Aorta (tissue), 5 donors: ENCODE data around the gene AZIN2. TPM values are rescaled to one million over a fixed set of nuclear protein-coding genes. Genes with fewer than 3 reads are reported as not detected.

ENCODE experiments used
- ATAC-seq: fragments of 200-7000 bp; cut with Tn5 transposase; one replicate; pipeline ENCODE4 v1.9.1; 2022; ENCODE audit warnings: moderate library complexity; ENCODE audit not compliant: low FRiP score
- DNase-seq, 2 donors: peaks; one replicate each; pipeline ENCODE4 v3.0.0-alpha.2; 2020
- H3K27ac ChIP-seq, 2 donors: one replicate each; pipeline ENCODE4 v1.5.1; 2013; ENCODE audit warnings: low read length in 2 of 2, mild to moderate bottlenecking in 2 of 2, moderate library complexity in 2 of 2, control low read depth in 1 of 2, inconsistent platforms in 1 of 2, low read depth in 1 of 2
- H3K27me3 ChIP-seq, 2 donors: one replicate each; pipeline ENCODE4 v1.6.1; 2013; ENCODE audit warnings: control low read depth in 1 of 2, low read length in 1 of 2, mild to moderate bottlenecking in 1 of 2, moderate library complexity in 1 of 2; ENCODE audit not compliant: insufficient read depth in 2 of 2, control insufficient read depth in 1 of 2
- H3K36me3 ChIP-seq, 2 donors: one replicate each; pipeline ENCODE4 v1.6.1; 2013; ENCODE audit warnings: control low read depth in 1 of 2, low read length in 1 of 2, mild to moderate bottlenecking in 1 of 2; ENCODE audit not compliant: insufficient read depth in 2 of 2, control insufficient read depth in 1 of 2
- H3K4me1 ChIP-seq, 2 donors: one replicate each; pipeline ENCODE4 v1.6.1; 2013; ENCODE audit warnings: low read length in 2 of 2, control low read depth in 1 of 2, mild to moderate bottlenecking in 1 of 2, moderate library complexity in 1 of 2; ENCODE audit not compliant: insufficient read depth in 2 of 2, control insufficient read depth in 1 of 2
- H3K4me3 ChIP-seq, 2 donors: one replicate each; pipeline ENCODE4 v1.5.1; 2013; ENCODE audit warnings: low read length in 2 of 2, control low read depth in 1 of 2, mild to moderate bottlenecking in 1 of 2
- H3K9me3 ChIP-seq: one replicate; pipeline ENCODE4 v1.6.1; 2013; ENCODE audit warnings: mild to moderate bottlenecking, low read length; ENCODE audit not compliant: control insufficient read depth
- WGBS, 2 donors: extraction: QIAGEN DNeasy Blood & Tissue Kit; methylation state at CpG; one replicate each; pipeline ENCODE4 v1.1.7; 2013; 5-methylcytosine and 5-hydroxymethylcytosine counted together
- intact Hi-C, 2 donors: fragments of 100-400 bp; cut with DNase I; formaldehyde crosslinking; loops; one replicate each; pipeline versions ENCODE4 v1.14.2 to v1.15.0; 2022
- polyA plus RNA-seq, 2 donors: library from polyadenylated mRNA; stranded (reverse); fragments of 200-250 nt; gene quantifications; one replicate each; pipeline ENCODE4 v1.2.3, GENCODE V29; 2013
- total RNA-seq, 2 donors: library from RNA; stranded (reverse); fragmentation: NEBNext Ultra II Directional; extraction: Animal tissue kit (Norgen Biotek cat#: 25700); gene quantifications; one replicate each; pipeline ENCODE4 v1.2.1, GENCODE V29; 2021
- donor health status: healthy with polysubstance abuse.
- donor health status: Bipolar disorder and iron deficiency.
- donor health status: DM: no; HTN: no; CAD: no.
- donor health status: DM: no; HTN: no; CAD: no.
- donor health status: DM: yes; HTN: yes; CAD: no.

The AZIN2 gene
- total and polyA plus RNA-seq, 4 donors = 1.5 to 14.4 (median 3.2) TPM

DNA sequence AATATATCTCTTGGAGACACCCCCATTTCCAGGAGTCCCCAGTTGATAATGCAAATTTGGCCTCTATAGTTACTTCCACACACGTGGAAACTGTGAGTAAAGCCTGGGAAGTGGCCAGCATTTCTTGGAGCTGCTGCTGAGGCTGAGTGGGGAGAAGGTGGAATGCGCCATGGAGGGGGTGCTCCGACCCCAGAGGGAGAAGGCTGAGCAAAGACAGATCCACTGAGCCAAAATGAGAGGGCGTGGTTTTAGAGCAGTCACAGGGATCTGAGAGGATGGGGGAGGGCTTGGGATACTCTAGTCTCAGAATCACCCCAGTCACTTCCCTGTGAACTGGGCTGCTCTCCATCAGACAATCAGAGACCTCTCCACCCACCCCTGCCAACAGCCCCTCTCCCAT is 62.2 kb downstream of the AZIN2 start:
- WGBS, 2 donors = 7 to 8% methylated on average over 4 of the region's 4 CpGs
- no peaks in the 10 kb centered on the region for H3K27me3 ChIP-seq
- H3K36me3 ChIP-seq = peaks cover 0 to 4% of the 10 kb centered on the region in 2 donors
- H3K9me3 ChIP-seq = no peaks in the 10 kb centered on the region
- H3K4me1 ChIP-seq = no peaks in the 10 kb centered on the region
- DNase-seq (peak in 1 of 2 donors; percentile 71), ATAC-seq (peak; percentile 45)
- no peak overlapping the region for H3K4me3 ChIP-seq
- H3K27ac ChIP-seq = no peak overlapping the region
- intact Hi-C loops = no loop called here

DNA sequence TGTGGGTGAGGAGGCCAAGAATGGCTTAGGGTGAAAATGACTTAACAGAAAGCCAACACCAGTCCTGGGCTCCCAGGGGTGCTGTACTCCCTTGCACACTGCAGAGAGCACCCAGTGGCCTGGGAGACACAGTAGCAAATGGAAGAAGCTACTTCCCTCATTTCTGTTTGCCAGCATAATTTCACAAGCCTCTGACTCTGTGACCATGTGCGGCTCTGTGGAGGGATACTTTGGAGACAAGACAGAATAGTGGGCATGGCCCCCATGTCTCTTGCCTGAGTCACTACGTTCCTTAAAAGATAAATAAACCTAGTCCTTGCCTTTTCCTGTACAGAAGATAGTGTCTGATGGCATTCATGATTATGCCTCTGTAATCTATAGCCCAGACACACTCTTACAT is 62.7 kb downstream of the AZIN2 start:
- DNase-seq (no peak), ATAC-seq (no peak)
- Histone ChIP-seq H3K27ac (no peak overlapping the region), H3K27me3 (no peaks in the 10 kb centered on the region), H3K9me3 (no peaks in the 10 kb centered on the region), H3K4me3 (no peak overlapping the region), H3K4me1 (no peaks in the 10 kb centered on the region), H3K36me3 (peaks cover 0 to 4% of the 10 kb centered on the region in 2 donors)
- intact Hi-C loops = no loop called here
- WGBS, 2 donors = 24 to 34% methylated on average over 2 of the region's 2 CpGs

GRCh38 chr1:33146003-33146402 is 65.0 kb downstream of the AZIN2 start:
- ATAC-seq (no peak), DNase-seq (no peak)
- no peak overlapping the region for H3K4me3 ChIP-seq
- intact Hi-C loops = no loop called here
- H3K36me3 ChIP-seq = peaks cover 0 to 6% of the 10 kb centered on the region in 2 donors
- no peaks in the 10 kb centered on the region for H3K4me1 ChIP-seq
- H3K9me3 ChIP-seq = no peaks in the 10 kb centered on the region
- no peak overlapping the region for H3K27ac ChIP-seq
- H3K27me3 ChIP-seq = no peaks in the 10 kb centered on the region
- 81 to 94% methylated on average over 3 of the region's 3 CpGs for WGBS, 2 donors

DNA sequence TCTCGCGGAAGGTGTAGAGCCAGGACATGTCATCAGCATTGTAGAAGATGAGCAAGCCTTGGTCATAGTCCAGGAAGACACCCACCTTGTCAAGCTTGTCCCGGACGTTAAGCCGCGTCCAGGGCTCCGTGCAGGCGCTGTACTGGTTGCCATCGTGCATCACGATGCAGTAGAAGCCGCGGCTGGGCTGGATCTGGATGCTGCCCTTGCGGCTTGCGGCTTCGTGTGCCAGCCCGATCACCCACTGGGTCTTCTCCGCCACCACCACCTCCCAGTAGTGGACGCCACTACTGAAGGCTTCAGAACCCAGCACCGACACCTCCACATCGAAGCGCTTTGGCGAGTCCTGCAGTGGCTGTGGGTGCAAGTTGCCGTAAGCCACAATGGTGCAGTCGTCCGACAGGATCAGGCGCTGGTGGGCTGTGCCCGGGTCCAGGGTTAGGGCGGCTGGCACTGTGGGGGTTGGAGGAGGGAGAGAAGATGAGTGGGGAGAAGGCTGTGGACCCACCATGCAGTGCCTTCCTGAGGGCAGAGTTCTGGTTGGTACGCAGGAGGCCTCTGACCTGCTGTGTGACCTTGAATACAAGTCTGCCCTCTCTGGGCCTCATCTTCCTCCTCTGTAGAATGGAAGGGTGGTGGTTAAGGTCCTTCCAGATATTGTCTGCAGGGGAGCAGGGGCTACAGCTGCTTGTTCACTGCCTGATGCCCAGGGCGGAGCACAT is 66.5 kb downstream of the AZIN2 start:
- no peak for DNase-seq
- no peaks in the 10 kb centered on the region for H3K4me1 ChIP-seq
- no peaks in the 10 kb centered on the region for H3K9me3 ChIP-seq
- peaks cover 0 to 6% of the 10 kb centered on the region in 2 donors for H3K36me3 ChIP-seq
- no peak for ATAC-seq
- H3K27ac ChIP-seq = no peak overlapping the region
- intact Hi-C loops = no loop called here
- H3K4me3 ChIP-seq = no peak overlapping the region
- 95% methylated on average over 30 of the region's 30 CpGs for WGBS, 2 donors
- no peaks in the 10 kb centered on the region for H3K27me3 ChIP-seq

DNA sequence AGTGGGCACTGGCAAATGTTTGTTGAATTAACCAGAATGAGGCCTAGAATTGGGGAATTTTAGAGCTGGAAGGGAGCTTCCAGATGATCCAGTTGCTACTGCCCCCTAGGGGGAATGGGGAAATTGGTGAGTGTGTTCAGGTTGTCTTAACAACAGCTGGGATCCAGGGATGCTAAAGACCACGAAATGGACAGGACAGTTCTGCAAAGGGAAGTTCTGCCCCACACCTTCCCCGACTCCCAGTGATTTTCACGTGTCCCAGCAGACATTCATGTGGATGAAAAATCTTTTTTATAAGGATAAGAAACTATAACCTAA is 67.0 kb downstream of the AZIN2 start:
- WGBS, 2 donors = 64 to 76% methylated on average over 3 of the region's 3 CpGs

GRCh38 chr1:33148615-33149014 is 67.7 kb downstream of the AZIN2 start:
- no peaks in the 10 kb centered on the region for H3K9me3 ChIP-seq
- peaks cover 0 to 6% of the 10 kb centered on the region in 2 donors for H3K36me3 ChIP-seq
- H3K27me3 ChIP-seq = no peaks in the 10 kb centered on the region
- intact Hi-C loops = no loop called here
- H3K4me1 ChIP-seq = no peaks in the 10 kb centered on the region
- no peak overlapping the region for H3K4me3 ChIP-seq
- 86 to 88% methylated on average over 3 of the region's 3 CpGs for WGBS, 2 donors
- no peak overlapping the region for H3K27ac ChIP-seq
- DNase-seq (no peak), ATAC-seq (no peak)

More for the DNA sequence above, 67.0 kb downstream of the AZIN2 start:
- Histone ChIP-seq H3K9me3 (no peaks in the 10 kb centered on the region), H3K36me3 (peaks cover 0 to 6% of the 10 kb centered on the region in 2 donors), H3K27ac (no peak overlapping the region), H3K4me1 (no peaks in the 10 kb centered on the region), H3K27me3 (no peaks in the 10 kb centered on the region), H3K4me3 (no peak overlapping the region)
- DNase-seq = no peak
- intact Hi-C loops = no loop called here
- no peak for ATAC-seq

GRCh38 chr1:33149453-33150190 is 68.7 kb downstream of the AZIN2 start:
- H3K4me1 ChIP-seq = no peaks in the 10 kb centered on the region
- H3K9me3 ChIP-seq = no peaks in the 10 kb centered on the region
- no peaks in the 10 kb centered on the region for H3K27me3 ChIP-seq
- no peak for ATAC-seq
- 90 to 94% methylated on average over 7 of the region's 7 CpGs for WGBS, 2 donors
- H3K4me3 ChIP-seq = no peak overlapping the region
- H3K27ac ChIP-seq = no peak overlapping the region
- peaks cover 0 to 6% of the 10 kb centered on the region in 2 donors for H3K36me3 ChIP-seq
- intact Hi-C loops = no loop called here
- no peak for DNase-seq

DNA sequence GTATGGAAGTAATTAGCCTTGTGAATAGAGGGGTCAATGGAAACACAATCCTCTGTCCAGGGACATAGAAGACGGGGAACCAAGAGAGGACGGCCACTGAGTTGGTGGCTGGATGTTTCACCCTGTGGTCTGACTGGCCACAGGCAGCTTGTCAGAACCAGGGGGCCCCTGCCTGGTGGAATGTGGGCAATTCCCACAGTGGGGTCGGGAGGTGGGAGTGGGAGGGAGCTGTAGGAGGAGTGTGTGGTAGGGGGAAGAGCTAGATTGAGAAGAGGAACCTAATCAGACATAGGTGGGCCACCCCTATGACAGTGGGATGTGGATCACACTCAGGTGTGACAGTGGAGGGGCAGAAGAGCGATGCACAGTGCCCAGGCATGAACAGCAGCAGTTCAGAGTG is 69.6 kb downstream of the AZIN2 start:
- H3K27ac ChIP-seq = no peak overlapping the region
- DNase-seq (no peak), ATAC-seq (no peak)
- H3K9me3 ChIP-seq = no peaks in the 10 kb centered on the region
- no peak overlapping the region for H3K4me3 ChIP-seq
- H3K36me3 ChIP-seq = peaks cover 0 to 6% of the 10 kb centered on the region in 2 donors
- intact Hi-C loops = no loop called here
- no peaks in the 10 kb centered on the region for H3K4me1 ChIP-seq
- no peaks in the 10 kb centered on the region for H3K27me3 ChIP-seq
- WGBS, 2 donors = 87 to 93% methylated on average over 4 of the region's 4 CpGs

DNA sequence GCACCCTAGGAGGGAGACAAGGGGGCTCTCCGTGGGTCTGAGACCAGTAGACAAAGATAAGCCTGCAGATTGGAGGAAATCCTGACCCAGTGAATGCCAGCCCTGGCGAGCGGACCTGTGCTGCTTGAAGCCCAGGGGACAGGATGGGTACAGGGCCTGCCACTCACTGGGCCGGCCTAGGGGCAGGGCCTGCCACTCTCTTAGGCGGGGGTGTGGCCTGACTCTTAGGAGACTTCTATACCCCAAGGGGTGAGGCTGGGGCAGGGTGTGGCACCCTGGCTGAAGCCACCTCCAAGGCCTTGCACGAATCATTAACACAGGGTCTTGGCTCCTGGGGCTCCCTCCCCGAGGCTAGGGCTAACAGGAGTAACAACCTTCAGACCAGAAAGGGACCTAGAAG is 70.2 kb downstream of the AZIN2 start:
- Histone ChIP-seq H3K9me3 (no peaks in the 10 kb centered on the region), H3K27ac (no peak overlapping the region), H3K36me3 (peaks cover 0 to 5% of the 10 kb centered on the region in 2 donors), H3K4me3 (no peak overlapping the region), H3K4me1 (no peaks in the 10 kb centered on the region), H3K27me3 (no peaks in the 10 kb centered on the region)
- no peak for DNase-seq
- ATAC-seq = no peak
- 69 to 78% methylated on average over 7 of the region's 7 CpGs for WGBS, 2 donors
- intact Hi-C loops = no loop called here
